Suprapubic skin (tissue), 4 donors: ENCODE data around the gene RBFA.
"Not testable (repeated sequence)": the region's sequence is repeated elsewhere in the genome, so short reads cannot be mapped to it uniquely, and the experiment has no call there.

Experiments used
- CTCF ChIP-seq, 2 donors: fragments of 200-600 bp in 1 of 2; fragments of 450-650 bp in 1 of 2; sonication (generic) in 1 of 2; IDR thresholded peaks; one replicate each; pipeline ENCODE4 v1.5.1; 2016 to 2019; ENCODE audit warnings: antibody characterized with exemption in 2 of 2, mild to moderate bottlenecking in 1 of 2, moderate library complexity in 1 of 2
- EP300 ChIP-seq: sonication (generic); formaldehyde crosslinking; IDR thresholded peaks from one replicate; pipeline ENCODE4 v1.6.1; 2017; ENCODE audit warnings: antibody characterized with exemption
- POLR2A ChIP-seq, 2 donors: fragments of 450-650 bp; IDR thresholded peaks; one replicate each; pipeline ENCODE4 v1.6.1; 2017; ENCODE audit warnings: antibody characterized with exemption in 2 of 2, mild to moderate bottlenecking in 2 of 2, moderate library complexity in 2 of 2
- POLR2AphosphoS5 ChIP-seq, 3 donors: sonication (generic); formaldehyde crosslinking; IDR thresholded peaks; one replicate each; pipeline ENCODE4 v1.6.1; 2017; ENCODE audit warnings: antibody characterized with exemption in 3 of 3

DNA sequence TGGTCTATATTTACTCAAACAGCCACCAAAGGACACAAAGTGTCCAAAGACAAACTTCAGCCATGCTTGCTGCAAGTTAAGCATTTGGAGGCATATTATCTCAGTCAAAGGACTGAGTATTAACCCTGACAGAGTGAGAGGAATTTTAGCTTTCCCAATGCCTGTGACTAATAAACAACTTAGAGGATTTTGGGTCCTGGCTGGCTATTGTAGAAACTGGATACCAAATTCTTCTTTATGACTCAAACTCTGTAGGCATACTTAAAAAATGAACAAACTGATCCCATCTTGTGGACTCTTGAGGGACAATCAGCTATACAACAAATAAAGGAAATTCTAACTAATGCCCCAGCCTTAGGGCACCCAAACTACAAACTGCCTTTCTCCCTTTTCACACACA, 6.5 kb upstream of the RBFA start:
- TF ChIP-seq CTCF (IDR thresholded peaks at IDR 0.05); POLR2A (IDR thresholded peaks at IDR 0.05); POLR2AphosphoS5 (IDR thresholded peaks at IDR 0.05); EP300: not testable (repeated sequence)
